NCI-H345 (cell line): Measurements from ENCODE around the gene CDH8.
"Not testable (repeated sequence)": the region's sequence is repeated elsewhere in the genome, so short reads cannot be mapped to it uniquely, and the experiment has no call there.

Source experiments
- DNase-seq: peaks from one replicate; lab custom pipeline; 2025; lab: John Stamatoyannopoulos, UW

The CDH8 gene

DNA sequence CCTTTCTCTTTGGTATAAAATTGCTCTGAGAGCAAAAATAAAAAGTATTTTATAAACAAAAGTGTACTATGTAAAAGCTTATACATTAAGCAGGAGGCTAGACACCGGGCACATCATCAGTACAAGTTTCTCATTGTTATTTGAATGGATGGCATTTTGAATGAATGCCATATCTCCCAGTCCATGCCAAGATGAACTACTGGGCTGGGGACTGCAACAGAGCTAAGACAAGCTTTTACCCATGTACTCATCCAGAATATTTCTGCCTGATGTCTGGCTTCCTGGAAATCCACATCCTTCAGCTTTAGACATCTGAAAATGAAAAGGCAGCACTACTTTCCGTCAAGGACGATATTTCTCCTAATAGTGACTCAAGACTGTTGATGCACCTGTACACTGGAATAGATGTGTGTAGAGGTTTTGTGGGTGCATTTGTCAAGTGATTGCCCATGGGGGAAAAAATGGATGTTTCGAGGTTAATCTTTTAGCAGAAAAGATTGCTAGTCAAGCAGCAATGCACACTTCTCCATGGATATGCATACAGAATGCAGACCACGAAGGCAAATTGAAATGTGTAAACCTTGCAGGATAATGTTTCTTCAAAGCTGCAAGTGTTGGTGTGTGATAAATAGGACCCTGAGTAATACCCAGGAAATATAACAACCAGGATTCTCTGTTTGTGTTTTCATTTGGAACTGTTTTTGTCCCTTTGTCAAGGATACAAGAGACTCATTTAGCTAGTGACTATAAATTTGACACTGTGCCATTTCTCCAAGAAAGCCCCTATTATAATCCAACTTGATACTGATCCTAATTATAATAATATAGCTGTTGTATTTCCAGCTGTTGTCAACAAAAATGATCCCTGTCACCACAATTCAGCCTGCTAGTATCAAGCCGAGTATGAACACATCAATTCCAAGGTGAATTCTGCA is 173.8 kb downstream of the CDH8 start:
- no peak for DNase-seq

DNA sequence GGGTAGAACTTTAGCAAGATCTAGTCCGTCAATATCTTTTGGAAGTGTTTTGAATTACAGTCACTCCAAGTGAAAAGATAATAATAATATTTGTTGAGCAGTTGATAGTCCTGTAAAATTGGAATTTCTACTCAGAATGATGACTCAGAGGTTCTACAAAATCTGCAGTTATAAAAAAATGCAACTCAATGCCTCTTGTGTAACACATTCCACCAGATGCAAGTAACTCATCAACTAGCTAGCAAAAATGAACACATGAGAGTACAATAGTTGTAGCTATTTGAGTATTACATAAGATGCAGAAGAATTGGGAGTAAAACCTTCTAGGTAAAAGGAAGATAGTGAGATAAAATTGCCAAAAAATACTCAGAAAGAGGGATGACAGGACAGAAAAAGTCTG is 177.2 kb downstream of the CDH8 start:
- DNase-seq, result no peak

DNA sequence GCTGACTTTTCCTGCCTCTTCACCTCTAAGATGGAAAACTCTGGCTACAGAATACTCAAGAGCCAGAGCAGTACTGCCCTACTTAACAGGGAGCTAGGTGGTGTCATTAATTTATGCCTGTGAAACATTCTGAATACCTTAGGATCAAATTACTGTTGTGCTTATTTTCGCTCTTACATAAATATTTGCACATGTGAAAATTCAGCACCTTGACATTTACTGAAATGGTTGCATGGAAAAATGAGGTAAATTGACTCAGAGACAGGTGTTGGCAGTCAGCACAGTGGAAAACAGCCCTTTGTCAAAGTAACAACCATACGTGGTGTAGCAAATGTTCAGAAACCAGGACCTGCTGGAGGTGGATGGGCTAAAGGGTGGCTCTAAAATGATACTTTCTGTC is 193.6 kb downstream of the CDH8 start:
- DNase-seq, result no peak

DNA sequence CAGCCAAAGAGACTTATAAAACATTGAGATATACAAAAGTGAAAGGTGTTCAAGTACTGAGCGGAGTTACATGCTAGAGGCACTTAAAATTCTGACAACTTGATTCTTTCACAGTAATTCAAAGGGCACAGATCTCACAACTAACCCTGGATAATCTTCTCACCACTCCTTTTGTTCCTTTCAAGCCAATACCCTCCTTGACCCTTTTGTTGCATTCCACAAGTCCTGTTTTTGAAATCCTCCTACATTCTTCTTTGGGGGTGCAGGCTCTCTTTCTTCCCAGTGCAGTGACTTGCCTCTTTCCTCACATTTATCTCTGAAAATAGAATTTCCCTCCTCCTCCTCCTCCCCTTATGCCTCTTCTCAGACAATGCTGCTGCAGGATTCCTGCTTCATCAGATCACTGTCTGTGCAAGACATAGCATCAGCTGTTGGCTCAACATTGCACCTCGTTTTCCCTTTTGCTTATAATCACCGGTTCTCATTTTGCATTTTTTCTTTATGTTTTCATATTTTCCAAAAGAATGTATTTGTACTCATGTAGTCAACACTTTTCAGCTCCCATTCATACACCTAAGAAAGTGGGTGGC is 199.3 kb downstream of the CDH8 start:
- DNase-seq, result no peak

DNA sequence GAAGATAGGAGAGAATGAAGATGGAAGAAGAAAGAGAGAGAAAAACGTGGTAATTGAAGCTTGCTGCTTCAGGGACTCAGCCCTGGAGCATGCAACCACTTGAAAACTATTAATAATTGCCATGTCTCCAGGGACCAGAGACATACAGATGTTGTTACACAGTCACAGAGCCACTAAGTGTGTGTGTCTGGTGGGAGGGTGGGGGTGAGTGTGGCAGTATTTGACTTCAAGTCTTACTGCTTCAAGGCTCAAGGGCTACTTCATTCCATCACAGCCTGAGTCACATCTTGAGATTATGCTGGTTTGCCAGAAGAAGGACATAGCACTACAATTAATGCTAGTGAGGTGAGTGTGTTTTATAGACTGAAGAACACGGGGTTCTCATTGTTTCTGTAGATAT is 202.2 kb downstream of the CDH8 start:
- no peak for DNase-seq

DNA sequence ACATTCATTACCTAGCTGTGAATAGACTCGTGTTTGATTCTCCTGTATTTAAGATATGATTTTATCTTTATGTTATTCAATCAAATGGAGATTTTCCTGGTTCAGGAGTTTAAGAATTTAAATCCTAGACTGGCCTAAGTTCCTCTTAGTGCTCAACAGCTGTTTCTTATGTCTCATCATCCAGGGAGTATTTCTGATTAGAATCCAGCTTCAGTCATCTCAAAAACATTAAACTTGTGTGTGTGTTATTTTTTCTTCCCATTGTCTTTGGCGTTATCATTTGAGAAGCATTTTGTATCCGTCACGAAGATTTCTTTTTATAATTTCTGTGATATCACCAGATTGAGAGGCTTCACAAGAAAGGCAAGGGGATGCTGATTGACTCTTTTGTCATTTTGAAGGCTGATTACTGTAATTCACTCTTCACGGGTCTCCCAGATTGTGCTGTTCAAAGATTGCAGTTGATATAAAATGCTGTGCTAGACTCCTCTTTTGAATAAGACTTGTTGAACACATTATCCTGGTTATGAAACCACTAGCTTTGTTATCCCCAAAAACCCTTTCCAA is 204.8 kb downstream of the CDH8 start:
- no peak for DNase-seq

DNA sequence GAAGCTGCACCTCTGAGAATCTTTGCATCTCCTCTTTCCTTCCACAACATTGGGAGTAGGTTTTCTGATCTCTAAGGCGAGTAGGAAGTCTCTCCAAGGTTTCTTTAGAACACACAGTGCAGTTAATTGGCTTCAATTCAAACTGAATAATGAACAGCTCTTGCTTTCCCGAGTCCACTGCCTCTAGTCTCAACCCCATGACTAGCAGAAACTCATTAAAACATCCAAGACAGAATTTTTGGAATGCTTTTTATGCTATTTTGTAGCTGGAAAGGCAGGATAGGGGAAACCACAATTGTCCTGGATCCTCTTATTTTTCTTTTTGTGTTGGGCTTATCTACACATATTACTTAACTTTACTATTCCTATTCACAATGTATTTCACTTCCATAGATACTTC is 206.6 kb downstream of the CDH8 start:
- no peak for DNase-seq

DNA sequence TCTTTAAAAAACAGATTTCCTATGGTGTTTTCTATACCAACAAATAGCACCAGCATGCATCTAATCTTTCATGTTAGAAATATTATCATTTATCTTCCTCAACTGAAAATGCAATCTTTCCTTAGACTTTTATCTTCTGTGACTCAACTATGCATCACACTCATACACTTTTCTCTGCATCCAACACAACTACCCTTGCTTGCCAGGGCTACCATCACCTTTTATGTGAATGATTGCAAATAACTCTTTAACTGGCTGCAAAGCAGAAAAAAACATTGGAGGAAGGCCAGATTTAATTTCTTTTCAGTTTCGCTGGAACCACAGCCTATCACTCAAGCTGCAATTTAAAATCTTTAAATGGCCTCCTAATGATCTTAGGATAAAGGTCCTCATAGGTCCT is 212.9 kb downstream of the CDH8 start:
- no peak for DNase-seq

DNA sequence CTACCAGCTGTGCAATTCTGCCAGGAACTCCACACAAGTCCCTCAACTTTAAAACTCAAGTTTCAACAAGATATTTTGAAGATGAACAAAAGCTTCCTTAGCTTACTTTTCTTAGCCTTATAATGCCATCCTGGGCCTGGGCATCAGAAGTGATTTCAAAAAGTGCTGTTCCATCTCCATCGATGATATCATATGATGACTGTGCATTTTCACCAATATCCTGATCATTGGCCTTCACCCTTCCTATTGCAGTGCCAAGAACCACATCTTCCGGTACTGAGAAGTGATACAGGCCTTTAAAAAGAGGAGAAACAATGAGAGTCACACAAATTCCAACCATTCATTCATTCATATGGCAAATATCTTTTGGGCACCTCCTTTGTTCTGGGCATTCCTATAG is 215.4 kb downstream of the CDH8 start:
- DNase-seq, result no peak

DNA sequence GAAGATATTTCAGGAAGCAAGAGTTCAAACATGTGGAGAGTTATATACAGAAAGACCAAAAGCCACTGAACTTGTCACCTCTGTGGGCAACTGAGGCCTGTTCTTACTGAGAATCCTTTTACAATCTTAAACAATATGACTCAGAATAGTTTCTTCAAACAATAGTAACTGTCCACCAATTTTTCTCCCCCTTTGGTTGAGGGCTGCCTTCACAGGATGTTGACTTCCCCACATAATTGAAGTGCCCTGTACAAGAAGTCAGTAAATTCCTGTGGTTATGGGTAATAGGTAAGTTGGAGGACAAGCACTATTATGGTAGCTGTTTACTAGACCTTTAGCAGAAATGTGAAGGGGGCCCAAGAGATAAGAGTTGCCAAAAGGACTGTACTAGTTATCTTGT is 215.8 kb downstream of the CDH8 start:
- DNase-seq, result no peak

DNA sequence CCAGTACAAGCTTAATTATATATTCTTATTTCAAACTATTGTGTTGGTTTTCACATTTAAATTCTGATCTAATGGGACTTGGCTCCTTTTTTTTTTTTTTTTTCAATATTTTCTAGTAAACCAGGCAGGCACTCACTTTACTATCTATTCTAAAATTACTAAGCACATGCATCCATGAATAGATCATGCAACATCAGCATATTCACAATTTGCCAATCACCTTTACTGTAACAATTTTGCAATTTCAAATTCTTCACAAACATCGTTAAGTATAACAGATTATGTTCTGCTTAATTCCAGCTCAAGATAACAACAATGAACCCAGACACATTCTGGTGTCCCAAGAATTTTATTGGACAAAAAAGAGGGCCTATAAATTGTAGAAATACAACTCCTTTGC is 217.4 kb downstream of the CDH8 start:
- DNase-seq, result no peak

DNA sequence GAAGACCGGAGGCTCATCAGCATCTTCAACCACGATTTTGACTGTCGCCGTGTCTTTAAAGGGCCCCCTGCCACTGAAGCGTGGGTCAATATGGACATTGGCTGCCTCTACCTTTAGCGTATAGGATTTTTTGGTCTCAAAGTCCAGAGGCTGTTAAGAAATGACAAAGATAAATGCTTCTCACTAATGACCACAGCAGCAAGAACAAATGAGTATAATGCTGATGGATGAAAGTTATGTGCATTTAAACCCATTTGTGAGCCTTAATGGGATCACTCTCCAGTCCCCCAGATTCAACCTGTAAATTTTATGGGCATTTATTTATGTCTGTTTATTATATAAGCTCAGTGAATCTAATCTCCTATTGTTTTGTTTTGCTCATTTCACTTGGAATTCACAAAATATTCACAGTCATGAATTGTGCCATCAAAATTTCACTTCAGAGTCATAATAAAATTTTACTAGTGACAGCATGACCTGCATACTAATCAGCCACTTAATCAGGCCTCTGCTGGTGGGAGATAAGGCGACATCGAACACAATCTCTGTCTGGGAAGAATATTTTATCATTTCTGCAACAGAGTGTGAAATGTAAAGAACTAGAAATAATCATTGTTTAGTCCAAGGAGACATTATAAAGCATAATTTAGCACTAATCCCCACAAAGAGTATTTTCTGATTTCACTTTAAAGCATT is 218.5 kb downstream of the CDH8 start:
- DNase-seq, result no peak

DNA sequence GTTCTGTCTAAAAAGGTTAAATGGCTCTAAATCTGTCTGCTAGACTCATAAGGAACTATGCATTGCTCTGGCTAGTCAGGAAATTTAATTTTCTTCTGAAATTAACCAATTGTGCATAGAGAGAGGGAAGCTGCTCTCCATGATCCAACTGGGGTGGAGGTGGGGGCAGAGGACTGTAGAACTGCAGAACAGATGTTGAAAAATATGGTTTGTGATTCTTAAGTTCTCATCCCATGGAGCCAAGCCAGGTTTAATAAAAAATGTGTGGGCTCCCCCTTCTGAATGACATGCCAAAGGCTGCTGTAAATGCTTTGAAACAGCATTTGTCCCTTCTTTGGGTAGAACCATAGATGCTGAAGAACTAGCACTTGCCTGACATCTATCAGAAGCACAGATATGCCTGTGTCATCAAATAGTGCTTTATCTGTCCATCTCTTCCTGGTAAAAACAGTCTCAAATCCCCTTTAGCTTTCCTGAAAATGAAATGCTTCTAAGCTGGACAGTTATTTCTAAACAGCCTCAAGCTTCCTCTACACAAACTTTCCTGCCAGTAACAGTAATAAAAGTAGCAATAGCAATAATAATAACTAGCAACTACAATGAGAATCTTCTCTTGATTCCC is 221.4 kb downstream of the CDH8 start:
- DNase-seq, result no peak

DNA sequence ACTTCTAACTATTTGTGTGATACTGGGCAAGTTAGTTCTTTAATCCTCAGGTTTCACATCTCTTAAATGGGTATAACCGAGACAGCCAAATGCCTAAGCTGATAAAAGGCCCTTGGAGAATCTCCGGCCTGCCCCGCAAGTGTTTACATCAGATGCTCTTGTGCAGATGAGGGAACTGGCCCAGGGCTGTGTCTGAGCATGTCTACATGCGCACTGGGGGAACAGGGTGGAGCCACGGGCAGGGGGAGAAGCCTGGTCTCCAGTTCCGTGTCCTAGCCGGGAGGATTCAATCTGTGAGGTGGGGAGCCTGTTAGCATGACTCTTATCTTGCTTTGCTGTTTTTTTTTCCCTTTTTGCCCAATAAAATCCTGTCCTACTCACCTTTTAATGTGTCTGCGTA is 222.9 kb downstream of the CDH8 start:
- DNase-seq, result no peak

DNA sequence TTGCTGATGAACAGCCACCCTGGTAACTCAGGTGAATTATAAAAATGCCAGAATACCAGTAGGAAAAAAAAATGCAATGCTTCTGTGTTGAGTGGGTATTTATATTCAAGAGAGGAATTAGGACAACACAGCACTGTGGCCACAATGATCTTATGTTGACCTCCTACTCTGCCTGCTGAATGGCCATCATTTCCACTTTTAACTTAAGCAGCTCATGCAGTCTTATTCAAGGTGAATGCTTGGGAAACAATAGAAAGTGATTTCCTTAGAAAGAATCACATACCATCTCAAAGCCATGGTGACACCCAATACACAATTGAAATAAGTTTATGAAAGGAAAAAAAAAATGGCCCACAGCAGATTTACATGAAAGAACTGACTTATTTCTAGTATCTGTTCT is 224.0 kb downstream of the CDH8 start:
- DNase-seq, result no peak

DNA sequence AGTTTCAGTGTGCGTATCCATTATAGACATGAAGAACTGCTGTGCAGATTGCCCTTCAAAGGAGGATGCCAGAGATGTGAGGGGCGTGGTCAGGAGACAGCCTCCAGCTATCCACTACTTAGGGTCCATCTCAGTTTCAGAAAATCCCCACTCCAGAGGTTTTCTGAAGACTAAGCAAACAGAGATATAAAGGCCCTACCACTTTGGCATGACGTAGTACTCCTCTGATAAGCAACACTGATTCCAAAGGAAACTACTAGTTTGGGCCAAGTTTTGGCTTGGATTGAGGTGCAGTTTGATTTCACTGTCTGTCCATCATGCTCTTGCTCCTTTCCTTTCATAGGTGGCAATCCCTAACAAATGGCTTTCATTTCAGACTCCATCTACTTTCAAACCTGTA is 228.7 kb downstream of the CDH8 start:
- no peak for DNase-seq

DNA sequence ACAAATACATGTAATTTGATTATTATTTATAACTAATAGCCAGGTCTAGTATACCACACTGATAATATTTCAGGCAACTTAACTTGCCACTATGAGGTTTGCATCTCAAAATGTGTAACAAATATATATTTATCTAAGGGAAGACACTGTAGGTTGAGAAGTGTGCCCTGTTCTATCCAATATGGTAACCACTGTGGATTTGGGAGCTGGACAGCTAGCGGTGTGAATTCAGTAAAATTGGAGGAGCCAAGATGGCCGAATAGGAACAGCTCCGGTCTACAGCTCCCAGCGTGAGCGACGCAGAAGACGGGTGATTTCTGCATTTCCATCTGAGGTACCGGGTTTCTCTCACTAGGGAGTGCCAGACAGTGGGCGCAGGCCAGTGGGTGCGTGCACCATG is 235.0 kb downstream of the CDH8 start:
- not testable (repeated sequence) for DNase-seq

DNA sequence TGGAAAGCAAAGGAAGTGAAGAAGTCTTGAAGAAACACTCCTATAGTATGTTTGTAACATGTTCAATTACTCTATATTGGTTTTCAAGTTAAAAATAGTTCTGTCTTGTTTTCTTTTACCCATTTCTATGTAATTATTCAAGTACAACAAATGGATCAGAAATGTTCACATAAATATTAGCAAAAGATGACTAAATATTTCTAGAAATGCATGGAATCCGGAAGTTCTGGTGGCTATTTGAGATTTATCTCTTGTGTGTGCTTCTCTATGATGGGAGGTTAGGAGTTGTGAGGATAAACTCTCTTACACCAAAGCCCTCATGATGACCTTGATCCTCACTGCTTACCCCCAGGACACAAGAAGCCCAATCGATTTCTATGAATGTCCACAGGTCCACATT is 237.5 kb downstream of the CDH8 start:
- no peak for DNase-seq

DNA sequence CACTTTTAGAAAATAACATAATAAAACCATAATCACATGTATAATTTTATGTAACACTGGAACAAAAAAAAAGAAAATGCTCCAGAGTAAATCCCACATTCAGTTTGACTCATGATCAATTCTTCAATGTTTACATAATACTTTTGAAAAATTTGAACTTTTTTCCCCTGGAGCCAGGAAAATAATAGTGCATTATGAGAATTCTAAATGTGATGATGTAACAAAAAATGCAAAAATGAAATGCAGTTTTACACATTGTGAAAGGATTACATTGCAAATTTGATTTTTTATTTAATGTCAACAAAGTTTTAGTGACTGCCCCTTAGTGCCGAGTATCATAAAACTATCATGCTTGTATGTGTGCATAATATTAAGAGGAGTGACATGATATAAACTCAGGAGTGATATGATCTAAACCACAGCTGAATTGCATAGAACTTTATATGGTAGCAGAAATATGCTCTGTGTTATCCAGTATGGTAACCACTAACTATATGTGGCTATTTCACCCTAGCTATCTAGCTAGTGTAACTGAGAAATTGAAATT is 238.2 kb downstream of the CDH8 start:
- no peak for DNase-seq

DNA sequence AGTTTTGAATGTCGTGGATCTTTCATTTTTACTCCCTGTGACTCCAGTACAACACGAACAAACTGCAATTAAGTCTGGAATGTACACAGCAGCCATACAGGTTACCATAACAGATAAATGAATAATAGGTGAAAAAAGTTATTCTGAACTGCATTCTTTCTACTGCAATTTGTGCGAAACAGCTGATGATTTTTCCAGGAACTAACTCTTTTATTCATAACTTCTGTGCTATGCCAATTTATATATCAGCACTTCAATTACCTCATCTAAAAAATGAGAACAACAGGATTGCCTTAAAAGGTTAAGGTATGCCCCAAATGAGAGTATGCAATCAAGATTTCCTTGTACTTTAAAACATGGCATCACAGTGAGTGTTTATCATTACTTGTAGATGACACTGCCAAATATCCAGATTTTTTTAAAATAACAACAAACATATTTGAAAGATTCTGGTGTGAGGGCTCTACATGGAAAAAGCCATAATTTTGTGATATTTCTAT is 238.9 kb downstream of the CDH8 start:
- no peak for DNase-seq

DNA sequence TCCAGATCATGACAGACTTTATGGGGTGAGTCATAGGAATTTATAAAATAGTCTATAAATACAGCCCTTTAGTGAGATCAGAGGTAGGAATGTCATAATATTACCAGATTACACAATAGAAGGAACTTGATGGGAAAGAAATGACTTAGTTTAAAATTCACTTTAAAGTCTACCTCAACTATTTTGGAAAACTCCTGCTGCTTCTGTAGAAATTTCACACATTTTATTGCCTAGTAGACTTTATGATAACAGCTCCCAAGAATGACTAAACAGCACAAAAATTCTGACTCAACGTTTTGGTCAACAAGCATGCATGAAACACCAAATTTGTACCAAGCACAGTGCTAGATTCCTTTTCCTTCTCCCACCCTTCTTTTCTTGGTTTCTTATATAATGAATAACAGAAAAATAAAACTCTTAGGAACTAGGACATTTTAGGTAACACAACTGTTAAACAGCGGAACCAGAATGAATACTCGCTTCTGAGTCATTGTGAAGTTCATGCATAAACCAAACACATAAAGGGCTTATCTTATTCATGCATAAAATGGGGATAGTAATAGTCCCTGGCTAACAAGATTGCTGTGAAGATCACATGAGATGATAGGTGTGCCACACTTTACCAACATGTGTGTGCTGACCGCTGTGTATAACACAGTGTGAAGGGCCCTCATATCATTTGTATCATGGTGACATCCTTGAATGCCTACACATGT is 243.9 kb downstream of the CDH8 start:
- DNase-seq, result no peak
